PC-3 (cell line): ENCODE results near the gene ILRUN. TPM values are rescaled to one million over a fixed set of nuclear protein-coding genes. Genes with fewer than 3 reads are reported as not detected.
"Not testable (repeated sequence)": the region's sequence is repeated elsewhere in the genome, so short reads cannot be mapped to it uniquely, and the experiment has no call there.

Source experiments
- ATAC-seq: fragments of 200-7000 bp; cut with Tn5 transposase; 2 replicates; pipeline ENCODE4 v1.9.1; 2020; ENCODE audit warnings: mild to moderate bottlenecking, moderate library complexity
- BruUV-seq: library from RNA; stranded (reverse); fragments of 400-500 nt; replicated peaks from 2 replicates; lab custom pipeline; 2021; lab: Mats Ljungman, UMichigan
- CTCF ChIA-PET: fragments of 300-600 bp; sonication (Branson Sonifier 250); formaldehyde crosslinking; loops from one replicate; lab custom pipeline; 2022; ENCODE audit warnings: antibody characterized with exemption; lab: Charles Lee
- POLR2A ChIA-PET: fragments of 300-600 bp; sonication (Branson Sonifier 250); formaldehyde crosslinking; loops from one replicate; lab custom pipeline; 2022; ENCODE audit warnings: antibody characterized with exemption; ENCODE audit not compliant: unreplicated experiment; lab: Charles Lee
- DNase-seq: peaks from one replicate; pipeline ENCODE4 v3.0.0-alpha.2; 2015
- H2AFZ ChIP-seq: fragments of 300-600 bp; sonication (generic); 2 replicates; pipeline ENCODE4 v1.6.0; 2016; ENCODE audit warnings: antibody characterized with exemption, low read length
- H3F3A ChIP-seq: fragments of 300-600 bp; sonication (generic); one replicate; pipeline ENCODE4 v1.6.0; 2017; ENCODE audit warnings: antibody characterized with exemption, low read length, control low read depth, mild to moderate bottlenecking; ENCODE audit not compliant: unreplicated experiment
- H3K27ac ChIP-seq: fragments of 300-600 bp; sonication (generic); 2 replicates; pipeline ENCODE4 v1.5.1; 2016; ENCODE audit warnings: mild to moderate bottlenecking, low read length
- H3K27me3 ChIP-seq: fragments of 300-600 bp; sonication (generic); 2 replicates; pipeline ENCODE4 v1.6.1; 2016; ENCODE audit warnings: low read length, mixed read lengths
- H3K36me3 ChIP-seq: fragments of 300-600 bp; sonication (generic); 2 replicates; pipeline ENCODE4 v1.6.1; 2016; ENCODE audit warnings: low read depth, mixed run types, low read length, mixed read lengths
- H3K4me1 ChIP-seq: fragments of 300-600 bp; sonication (generic); 2 replicates; pipeline ENCODE4 v1.5.1; 2016; ENCODE audit warnings: low read length; ENCODE audit not compliant: insufficient read depth
- H3K4me2 ChIP-seq: fragments of 300-600 bp; sonication (generic); 2 replicates; pipeline ENCODE4 v1.6.0; 2016; ENCODE audit warnings: low read length
- H3K4me3 ChIP-seq: fragments of 300-600 bp; sonication (generic); 2 replicates; pipeline ENCODE4 v1.5.1; 2016; ENCODE audit warnings: mild to moderate bottlenecking, low read length, mixed read lengths
- H3K79me2 ChIP-seq: fragments of 300-600 bp; sonication (generic); 2 replicates; pipeline ENCODE4 v1.6.1; 2017; ENCODE audit warnings: low read length, mixed read lengths
- H3K9ac ChIP-seq: fragments of 300-600 bp; sonication (generic); 2 replicates; pipeline ENCODE4 v1.6.0; 2016; ENCODE audit warnings: mild to moderate bottlenecking, low read length
- H3K9me2 ChIP-seq: fragments of 300-600 bp; sonication (generic); replicated peaks from 2 replicates; pipeline ENCODE4 v1.6.1; 2016; ENCODE audit warnings: mixed run types, low read length, mixed read lengths
- H3K9me3 ChIP-seq: fragments of 300-600 bp; sonication (generic); 2 replicates; pipeline ENCODE4 v1.6.1; 2016; ENCODE audit warnings: low read length, mixed read lengths
- H4K20me1 ChIP-seq: fragments of 300-600 bp; sonication (generic); 2 replicates; pipeline ENCODE4 v1.6.1; 2016; ENCODE audit warnings: low read length, mixed read lengths
- CTCF ChIP-seq: fragments of 300-600 bp; sonication (generic); conservative IDR thresholded peaks from 2 replicates; pipeline ENCODE4 v1.5.1; 2017; ENCODE audit warnings: antibody characterized with exemption, low read depth, mild to moderate bottlenecking, low read length
- EZH2 ChIP-seq: fragments of 300-600 bp; sonication (generic); IDR thresholded peaks from one replicate; pipeline ENCODE4 v1.6.1; 2017; ENCODE audit warnings: antibody characterized with exemption, mild to moderate bottlenecking, low read length; ENCODE audit not compliant: unreplicated experiment
- EZH2phosphoT487 ChIP-seq: fragments of 300-600 bp; sonication (generic); IDR thresholded peaks from 2 replicates; pipeline ENCODE4 v1.6.1; 2018; ENCODE audit warnings: mild to moderate bottlenecking, antibody characterized with exemption, low read length, borderline replicate concordance
- intact Hi-C: fragments of 100-400 bp; cut with micrococcal nuclease; formaldehyde crosslinking; loops from 2 replicates; pipeline ENCODE4 v1.9.0; 2023
- total RNA-seq: library from RNA; depleted of rRNA; stranded (reverse); fragments of >200 nt; gene quantifications from 2 replicates; pipeline ENCODE4 v1.2.3, GENCODE V29; 2014

ILRUN gene
- total RNA-seq, 1 experiment from 2014 or later, result 54.8 TPM

GRCh38 chr6:34652263-34652662 is 44.3 kb downstream of the ILRUN start:
- Histone ChIP-seq H3F3A (peaks cover 8% of the 10 kb centered on the region), H3K9ac (no peak overlapping the region), H3K27me3 (no peaks in the 10 kb centered on the region), H3K79me2 (peaks cover 62% of the 10 kb centered on the region), H3K9me3 (no peaks in the 10 kb centered on the region), H3K4me2 (peak overlapping the region; percentile 77), H3K9me2 (no peaks in the 10 kb centered on the region), H3K4me1 (peaks cover 36% of the 10 kb centered on the region), H3K27ac (peak overlapping the region; percentile 75), H4K20me1 (no peaks in the 10 kb centered on the region), H2AFZ (no peak overlapping the region), H3K4me3 (0 out of 2 replicates have a peak overlapping the region, but pooled peaks have one; percentile 26), H3K36me3 (peaks cover 2% of the 10 kb centered on the region; the same call in 1 of the 2 replicates)
- POLR2A ChIA-PET, result no interaction called here
- TF ChIP-seq EZH2 (no peak), CTCF (no peak), EZH2phosphoT487 (no peak)
- no TSS peak for BruUV-seq
- DNase-seq (peak; percentile 77), ATAC-seq (peak; percentile 78)
- intact Hi-C loops, result loop anchor here (10.0 kb wide), 1 partner anchor 103 kb away; the partner anchor contains the start of gene SNRPC
- CTCF ChIA-PET, result no interaction called here

- Histone ChIP-seq H4K20me1 (no peaks in the 10 kb centered on the region), H2AFZ (no peak overlapping the region), H3K27ac (no peak overlapping the region), H3F3A (no peaks in the 10 kb centered on the region), H3K27me3 (no peaks in the 10 kb centered on the region), H3K4me1 (peaks cover 21% of the 10 kb centered on the region), H3K9me2 (no peaks in the 10 kb centered on the region), H3K79me2 (peaks cover 52% of the 10 kb centered on the region), H3K4me3 (no peak overlapping the region), H3K9me3 (no peaks in the 10 kb centered on the region), H3K36me3 (peaks cover 6% of the 10 kb centered on the region; the same call in 1 of the 2 replicates), H3K9ac (no peak overlapping the region), H3K4me2 (no peak overlapping the region)
- BruUV-seq, result no TSS peak
- POLR2A ChIA-PET, result interaction anchor here (0.6 kb wide), 1 partner anchor 57 kb away, joined by 5 read pairs; no protein-coding TSS in a partner anchor
- intact Hi-C loops, result loop anchor here (10.0 kb wide), 1 partner anchor 104 kb away; the partner anchor contains the start of gene SNRPC
- DNase-seq, result no peak
- CTCF ChIA-PET, result no interaction called here
- no peak for TF ChIP-seq CTCF
- TF ChIP-seq EZH2phosphoT487, result no peak
- no peak for TF ChIP-seq EZH2
- no peak for ATAC-seq
Observed at GRCh38 chr6:34650823-34651222, 45.7 kb downstream of the ILRUN start.

GRCh38 chr6:34650232-34650631 is 46.3 kb downstream of the ILRUN start:
- CTCF ChIA-PET, DNase-seq, H3K4me3 ChIP-seq, H3K36me3 ChIP-seq, BruUV-seq, H3K9ac ChIP-seq, H3K9me2 ChIP-seq, H3K4me2 ChIP-seq, H3K9me3 ChIP-seq, H3K27me3 ChIP-seq, H4K20me1 ChIP-seq, POLR2A ChIA-PET, ATAC-seq, H3K27ac ChIP-seq, H3F3A ChIP-seq, H2AFZ ChIP-seq: not testable (repeated sequence)
- Histone ChIP-seq H3K4me1 (peaks cover 17% of the 10 kb centered on the region), H3K79me2 (peaks cover 46% of the 10 kb centered on the region)
- intact Hi-C loops, result loop anchor here (10.0 kb wide), 1 partner anchor 105 kb away; the partner anchor contains the start of gene SNRPC
